Neutrophil (primary cell): ENCODE measurements around the gene GAPDHS.

Experiments
- H3K27ac ChIP-seq: fragments of 200-600 bp; sonication (generic); 2 replicates; pipeline ENCODE4 v1.5.1; 2016; ENCODE audit warnings: mild to moderate bottlenecking, moderate library complexity
- H3K27me3 ChIP-seq: fragments of 200-600 bp; sonication (generic); 2 replicates; pipeline ENCODE4 v1.6.0; 2016; ENCODE audit warnings: mild to moderate bottlenecking
- H3K36me3 ChIP-seq: fragments of 200-600 bp; sonication (generic); 2 replicates; pipeline ENCODE4 v1.5.1; 2017
- H3K4me1 ChIP-seq, 2 experiments: fragments of 200-600 bp in 1 of 2; sonication (generic) in 1 of 2; 1 replicate in 1 of 2; 2 replicates in 1 of 2; pipeline versions ENCODE4 v1.5.1 to v1.6.1; 2013 to 2016; ENCODE audit warnings: low read depth in 1 of 2, low read length in 1 of 2, mild to moderate bottlenecking in 1 of 2, moderate library complexity in 1 of 2; ENCODE audit not compliant: control insufficient read depth in 1 of 2, insufficient read depth in 1 of 2
- H3K4me3 ChIP-seq, 2 experiments: fragments of 200-600 bp in 1 of 2; sonication (generic) in 1 of 2; 1 replicate in 1 of 2; 2 replicates in 1 of 2; pipeline ENCODE4 v1.5.1; 2013 to 2016; ENCODE audit warnings: low read depth in 1 of 2, low read length in 1 of 2, mild to moderate bottlenecking in 1 of 2, moderate library complexity in 1 of 2
- H3K9me3 ChIP-seq: fragments of 200-600 bp; sonication (generic); 2 replicates; pipeline ENCODE4 v1.5.1; 2016
- CTCF ChIP-seq: fragments of 200-600 bp; sonication (generic); IDR thresholded peaks from 2 replicates; pipeline ENCODE4 v1.5.1; 2016; ENCODE audit warnings: antibody characterized with exemption

GAPDHS gene

GRCh38 chr19:35542209-35542608 is 9.0 kb downstream of the GAPDHS start:
- Histone ChIP-seq H3K4me1 (peaks cover 15 to 16% of the 10 kb centered on the region in 2 experiments), H3K27ac (no peak overlapping the region), H3K27me3 (no peaks in the 10 kb centered on the region), H3K4me3 (no peak overlapping the region), H3K9me3 (no peaks in the 10 kb centered on the region), H3K36me3 (no peaks in the 10 kb centered on the region)
- no peak for TF ChIP-seq CTCF

- H3K4me1 ChIP-seq: peaks cover 15 to 16% of the 10 kb centered on the region in 2 experiments
- no peak for TF ChIP-seq CTCF
- no peak overlapping the region for H3K4me3 ChIP-seq
- no peak overlapping the region for H3K27ac ChIP-seq
- H3K9me3 ChIP-seq: no peaks in the 10 kb centered on the region
- no peaks in the 10 kb centered on the region for H3K36me3 ChIP-seq
- H3K27me3 ChIP-seq: no peaks in the 10 kb centered on the region
These were observed 10.2 kb downstream of the GAPDHS start for GRCh38 chr19:35543280-35544109.

DNA sequence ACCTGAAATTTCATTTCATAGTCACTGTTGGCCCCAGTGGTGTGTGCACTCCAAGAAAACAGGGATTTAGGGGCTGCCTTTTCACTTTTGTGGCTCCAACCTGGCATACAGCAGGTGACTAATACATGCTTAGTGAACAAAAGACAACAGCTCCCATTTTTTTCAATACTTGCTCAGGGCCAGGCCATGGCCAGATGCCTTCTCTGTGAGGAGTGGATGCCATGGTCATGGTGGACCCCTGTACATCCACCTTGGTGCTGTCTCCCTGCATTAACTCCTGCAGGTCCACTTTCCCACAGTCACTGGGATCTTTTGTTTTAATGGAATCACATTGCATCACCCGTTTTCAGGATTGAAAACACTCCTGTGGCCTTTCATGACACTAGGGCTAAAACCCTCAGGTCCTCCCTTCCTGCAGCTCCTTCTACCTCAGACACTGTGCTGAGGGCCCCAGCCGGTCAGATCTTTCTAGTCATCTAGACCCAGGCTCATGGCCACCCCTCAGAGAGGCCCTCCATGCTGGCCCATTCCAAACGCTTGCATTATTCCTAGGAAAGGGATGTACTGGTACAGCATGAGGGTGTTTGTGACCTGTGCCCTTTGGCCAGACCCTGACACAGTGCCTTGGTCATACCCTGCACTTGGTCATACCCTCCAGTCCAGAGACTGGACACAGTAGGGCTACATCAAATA is 11.0 kb downstream of the GAPDHS start:
- Histone ChIP-seq H3K27ac (no peak overlapping the region), H3K9me3 (no peaks in the 10 kb centered on the region), H3K4me3 (peak overlapping the region in 1 of 2 experiments; percentile 85), H3K27me3 (no peaks in the 10 kb centered on the region), H3K36me3 (no peaks in the 10 kb centered on the region), H3K4me1 (peaks cover 15 to 16% of the 10 kb centered on the region in 2 experiments)
- no peak for TF ChIP-seq CTCF

GRCh38 chr19:35545001-35545854 is 12.0 kb downstream of the GAPDHS start, which contains the start of gene TMEM147:
TMEM147 (plus strand) TSS chr19:35545626; CDS start chr19:35545740, 114 bp downstream.
- Histone ChIP-seq H3K36me3 (no peaks in the 10 kb centered on the region), H3K9me3 (no peaks in the 10 kb centered on the region), H3K4me3 (peak within 1 kb of the TSS; percentile 85 to 88), H3K4me1 (peaks cover 15 to 16% of the 10 kb centered on the region in 2 experiments), H3K27me3 (no peaks in the 10 kb centered on the region), H3K27ac (peak within 1 kb of the TSS; percentile 59)
- TF ChIP-seq CTCF: no peak

GRCh38 chr19:35545855-35546381 is 12.7 kb downstream of the GAPDHS start:
- no peak for TF ChIP-seq CTCF
- Histone ChIP-seq H3K9me3 (no peaks in the 10 kb centered on the region), H3K36me3 (no peaks in the 10 kb centered on the region), H3K27me3 (no peaks in the 10 kb centered on the region), H3K27ac (peak overlapping the region; percentile 59), H3K4me3 (peak overlapping the region; percentile 85 to 88), H3K4me1 (peaks cover 15 to 16% of the 10 kb centered on the region in 2 experiments)
